ENCODE measurements around the gene JADE3. TPM values are rescaled to one million over a fixed set of nuclear protein-coding genes. Genes with fewer than 3 reads are reported as not detected.

JADE3 gene
- total RNA-seq, 1 experiment from 2014 or later, result 20.2 TPM

DNA sequence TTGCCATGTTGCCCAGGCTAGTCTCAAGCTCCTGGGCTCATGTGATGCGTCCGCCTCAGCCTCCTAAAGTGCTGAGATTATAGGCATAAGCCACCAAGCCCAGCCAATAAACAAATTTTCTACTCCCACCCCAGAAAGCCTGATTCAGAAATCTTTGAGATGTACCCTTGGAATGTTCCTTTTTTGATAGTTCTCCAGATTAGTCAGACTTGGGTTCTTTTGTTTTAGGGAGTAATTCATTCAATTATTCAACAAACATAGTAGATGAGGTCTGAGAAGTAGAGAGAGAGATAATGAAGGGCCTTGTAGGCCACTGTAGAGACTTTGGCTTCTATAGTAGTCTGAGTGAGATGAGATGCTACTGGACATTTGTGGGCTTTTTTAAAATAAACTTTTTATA, 47.6 kb upstream of the JADE3 start:
- Histone ChIP-seq H3K79me2 (ENCODE audit: insufficient read depth, low read length) (no peaks in the 10 kb centered on the region), H3K56ac (ENCODE audit: insufficient read length, low read depth, low read length) (no peak overlapping the region), H2BK5ac (ENCODE audit: insufficient read length, low read length) (no peak overlapping the region), H3K14ac (ENCODE audit: insufficient read depth, low read length) (no peak overlapping the region), H3K9me3 (ENCODE audit: control insufficient read depth, low read depth, low read length) (no peaks in the 10 kb centered on the region), H4K91ac (ENCODE audit: insufficient read length, low read depth, low read length) (no peak overlapping the region), H2AFZ (ENCODE audit: low read length) (no peak overlapping the region), H4K5ac (ENCODE audit: insufficient read length, low read depth, low read length) (no peak overlapping the region), H3K27me3 (ENCODE audit: insufficient read depth, low read length) (no peaks in the 10 kb centered on the region), H3K27ac (ENCODE audit: insufficient read length, low read depth, low read length) (no peak overlapping the region), H3K4me2 (ENCODE audit: insufficient read depth, insufficient read length, low read length) (no peak overlapping the region), H4K8ac (replicated peaks; ENCODE audit: insufficient read length, low read depth, low read length) (no peak overlapping the region), H2BK12ac (ENCODE audit: insufficient read length, low read depth, low read length) (no peak overlapping the region), H2BK20ac (ENCODE audit: low read depth, low read length, poor library complexity, severe bottlenecking) (no peak overlapping the region), H3K4me1 (ENCODE audit: insufficient read depth, low read length) (no peaks in the 10 kb centered on the region), H3K23ac (ENCODE audit: insufficient read length, low read depth, low read length) (no peak overlapping the region), H2AK5ac (ENCODE audit: insufficient read length, low read length) (no peak overlapping the region), H3K79me1 (ENCODE audit: insufficient read depth, low read depth, low read length, poor library complexity, severe bottlenecking) (no peaks in the 10 kb centered on the region), H3K18ac (ENCODE audit: insufficient read length, low read depth, low read length) (no peak overlapping the region), H3K4ac (ENCODE audit: low read depth, low read length) (no peak overlapping the region), H3K9ac (ENCODE audit: extremely low read depth, insufficient read length, low read length) (no peak overlapping the region), H3T11ph (ENCODE audit: low read length) (no peak overlapping the region), H2BK15ac (ENCODE audit: low read depth, low read length) (no peak overlapping the region), H2BK120ac (ENCODE audit: low read depth, low read length, poor library complexity, severe bottlenecking) (no peak overlapping the region), H3K23me2 (ENCODE audit: insufficient read length, low read depth, low read length, poor library complexity, severe bottlenecking) (no peaks in the 10 kb centered on the region), H4K20me1 (ENCODE audit: control insufficient read depth, insufficient read depth, insufficient read length) (no peaks in the 10 kb centered on the region)
- no peak for DNase-seq
- TF ChIP-seq, protein P1, sequence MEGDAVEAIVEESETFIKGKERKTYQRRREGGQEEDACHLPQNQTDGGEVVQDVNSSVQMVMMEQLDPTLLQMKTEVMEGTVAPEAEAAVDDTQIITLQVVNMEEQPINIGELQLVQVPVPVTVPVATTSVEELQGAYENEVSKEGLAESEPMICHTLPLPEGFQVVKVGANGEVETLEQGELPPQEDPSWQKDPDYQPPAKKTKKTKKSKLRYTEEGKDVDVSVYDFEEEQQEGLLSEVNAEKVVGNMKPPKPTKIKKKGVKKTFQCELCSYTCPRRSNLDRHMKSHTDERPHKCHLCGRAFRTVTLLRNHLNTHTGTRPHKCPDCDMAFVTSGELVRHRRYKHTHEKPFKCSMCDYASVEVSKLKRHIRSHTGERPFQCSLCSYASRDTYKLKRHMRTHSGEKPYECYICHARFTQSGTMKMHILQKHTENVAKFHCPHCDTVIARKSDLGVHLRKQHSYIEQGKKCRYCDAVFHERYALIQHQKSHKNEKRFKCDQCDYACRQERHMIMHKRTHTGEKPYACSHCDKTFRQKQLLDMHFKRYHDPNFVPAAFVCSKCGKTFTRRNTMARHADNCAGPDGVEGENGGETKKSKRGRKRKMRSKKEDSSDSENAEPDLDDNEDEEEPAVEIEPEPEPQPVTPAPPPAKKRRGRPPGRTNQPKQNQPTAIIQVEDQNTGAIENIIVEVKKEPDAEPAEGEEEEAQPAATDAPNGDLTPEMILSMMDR (conservative IDR thresholded peaks at IDR 0.05), result no peak
- no peaks in the 10 kb centered on the region for H3K4me1 Mint-ChIP-seq
- H3K27me3 Mint-ChIP-seq (ENCODE audit: low read depth), result no peaks in the 10 kb centered on the region
- H3K4me3 Mint-ChIP-seq, result no peak overlapping the region
- no CpG with 5 or more reads among the region's 2 CpGs for WGBS (ENCODE audit: extremely low coverage, insufficient read length, low lambda C conversion rate)
- H3K27ac Mint-ChIP-seq, result no peak overlapping the region
- H3K9me3 Mint-ChIP-seq, result peaks cover 57 to 63% of the 10 kb centered on the region in 2 experiments
- peaks cover 8 to 27% (median 12%) of the 10 kb centered on the region in 3 experiments for H3K36me3 Mint-ChIP-seq (ENCODE audit: insufficient read depth in 1 of 3, low read depth in 3 of 3)

Measured in H9 (cell line).